NT2/D1 (cell line): ENCODE results near the gene NLGN1.

ENCODE experiments used
- SUZ12 ChIP-seq: IDR thresholded peaks from 2 replicates; pipeline ENCODE4 v1.6.1; 2011; ENCODE audit not compliant: insufficient read length, insufficient read depth; ENCODE audit errors: extremely low read depth
- ZNF274 ChIP-seq: IDR thresholded peaks from 2 replicates; pipeline ENCODE4 v1.6.1; 2011; ENCODE audit warnings: mild to moderate bottlenecking, low read depth, low read length

DNA sequence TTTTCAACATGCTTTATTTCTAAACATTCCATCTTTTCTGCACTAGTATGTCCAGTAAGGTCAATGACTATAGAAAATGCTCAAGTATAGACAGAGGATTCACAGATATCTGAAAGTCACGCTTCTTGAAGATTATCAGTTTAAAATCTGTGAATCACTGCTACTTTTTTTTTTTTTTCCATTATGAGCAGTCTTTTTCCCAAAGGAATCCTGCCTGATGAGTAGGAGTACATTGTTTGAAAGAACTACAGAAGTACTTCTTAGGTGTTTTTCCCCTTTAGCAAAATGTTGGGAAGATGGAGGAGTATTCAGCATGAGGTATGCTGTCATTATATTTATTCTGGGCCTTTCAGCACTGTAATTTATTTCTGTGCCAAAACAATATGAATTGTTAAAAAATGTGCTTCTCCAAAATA is 266.2 kb downstream of the NLGN1 start:
- TF ChIP-seq SUZ12 = no peak
- no peak for TF ChIP-seq ZNF274
